HepG2 (cell line): ENCODE data around the gene GFPT1. TPM values are rescaled to one million over a fixed set of nuclear protein-coding genes. Genes with fewer than 3 reads are reported as not detected.

Experiments used
- ETV5 ChIP-seq: IDR thresholded peaks from 2 replicates; pipeline ENCODE4 v1.6.1; 2018; ENCODE audit warnings: missing biosample characterization, missing genetic modification reagents, inconsistent platforms, borderline replicate concordance
- FOXA3 ChIP-seq: IDR thresholded peaks from 2 replicates; pipeline ENCODE4 v1.6.1; 2016; ENCODE audit warnings: missing genetic modification reagents, missing compliant biosample characterization
- NFYC ChIP-seq: IDR thresholded peaks from 2 replicates; pipeline ENCODE4 v1.6.1; 2016; ENCODE audit warnings: missing genetic modification reagents, missing compliant biosample characterization
- NKX3-1 ChIP-seq: sonication (generic); formaldehyde crosslinking; IDR thresholded peaks from 2 replicates; pipeline ENCODE4 v1.5.0; 2020; ENCODE audit warnings: missing genetic modification reagents
- POLR2A ChIP-seq, 2 experiments: IDR thresholded peaks; 2 replicates each; pipeline ENCODE4 v1.6.1; 2011; ENCODE audit warnings: low read depth in 2 of 2, low read length in 2 of 2, mild to moderate bottlenecking in 1 of 2, moderate library complexity in 1 of 2; ENCODE audit not compliant: insufficient read depth in 1 of 2
- REPIN1 ChIP-seq: sonication (generic); formaldehyde crosslinking; IDR thresholded peaks from 2 replicates; pipeline ENCODE4 v1.8.0; 2022; ENCODE audit warnings: missing genetic modification reagents, low read depth, mild to moderate bottlenecking, borderline replicate concordance
- RNF2 ChIP-seq: fragments of 450-650 bp; conservative IDR thresholded peaks from 2 replicates; pipeline ENCODE4 v1.6.1; 2016; ENCODE audit warnings: low read depth
- RXRB ChIP-seq: IDR thresholded peaks from 2 replicates; pipeline ENCODE4 v1.6.1; 2016; ENCODE audit warnings: borderline replicate concordance, missing genetic modification reagents, missing compliant biosample characterization
- ZBTB1 ChIP-seq: sonication (generic); formaldehyde crosslinking; IDR thresholded peaks from 2 replicates; pipeline ENCODE4 v1.4.0; 2020; ENCODE audit warnings: missing genetic modification reagents, borderline replicate concordance
- ZBTB3 ChIP-seq: sonication (generic); formaldehyde crosslinking; IDR thresholded peaks from 2 replicates; pipeline ENCODE4 v1.4.0; 2020; ENCODE audit warnings: low read depth, mild to moderate bottlenecking, moderate library complexity, missing genetic modification reagents, borderline replicate concordance
- ZFP41 ChIP-seq: sonication (generic); formaldehyde crosslinking; IDR thresholded peaks from 2 replicates; pipeline ENCODE4 v1.4.0; 2020; ENCODE audit warnings: mild to moderate bottlenecking, missing genetic modification reagents, borderline replicate concordance
- ZFX ChIP-seq: sonication (generic); formaldehyde crosslinking; IDR thresholded peaks from 2 replicates; pipeline ENCODE4 v1.4.0; 2020; ENCODE audit warnings: mild to moderate bottlenecking, low read depth, missing genetic modification reagents, moderate library complexity
- ZNF253 ChIP-seq: sonication (generic); formaldehyde crosslinking; IDR thresholded peaks from 2 replicates; pipeline ENCODE4 v1.8.0; 2022; ENCODE audit warnings: mild to moderate bottlenecking, missing genetic modification reagents, borderline replicate concordance
- ZNF550 ChIP-seq: sonication (generic); formaldehyde crosslinking; IDR thresholded peaks from 2 replicates; pipeline ENCODE4 v1.4.0; 2020; ENCODE audit warnings: mild to moderate bottlenecking, missing genetic modification reagents, borderline replicate concordance
- ZNF564 ChIP-seq: sonication (generic); formaldehyde crosslinking; IDR thresholded peaks from 2 replicates; pipeline ENCODE4 v1.8.1; 2023; ENCODE audit warnings: mild to moderate bottlenecking, missing genetic modification reagents
- polyA plus RNA-seq, 8 experiments: library from polyadenylated mRNA; depleted of rRNA in 3 of 8; stranded (reverse) in 7 of 8; unstranded in 1 of 8; fragments of >200 nt; fragmentation: Illumina TruSeq in 4 of 8; extraction: Trizol in 4 of 8; gene quantifications; 2 replicates each; pipeline versions ENCODE4 v1.2.1 to v1.2.3, GENCODE V29; 2011 to 2016; ENCODE audit warnings: low read depth in 4 of 8, missing spikeins in 1 of 8, mixed read lengths in 1 of 8; ENCODE audit not compliant: insufficient read depth in 1 of 8
- total RNA-seq, 5 experiments: library from RNA; depleted of rRNA; stranded (reverse); fragments of >200 nt; fragmentation: Illumina TruSeq; extraction: Trizol; gene quantifications; 2 replicates each; pipeline ENCODE4 v1.2.3, GENCODE V29; 2016; ENCODE audit warnings: low read depth in 1 of 5
- TF ChIP-seq, protein P1 (sequence below): sonication (generic); formaldehyde crosslinking; IDR thresholded peaks from 2 replicates; pipeline ENCODE4 v1.4.0; 2020; ENCODE audit warnings: missing genetic modification reagents, low read depth, mild to moderate bottlenecking, borderline replicate concordance
- TF ChIP-seq, protein P2 (sequence below): sonication (generic); formaldehyde crosslinking; conservative IDR thresholded peaks from 2 replicates; pipeline ENCODE4 v1.5.0; 2020; ENCODE audit warnings: missing genetic modification reagents
- TF ChIP-seq, protein P3 (sequence below): sonication (generic); formaldehyde crosslinking; IDR thresholded peaks from one replicate; pipeline ENCODE4 v1.5.1; 2020; ENCODE audit warnings: mild to moderate bottlenecking, missing genetic modification reagents; ENCODE audit errors: not compliant biosample characterization

GFPT1 gene
- total and polyA plus RNA-seq, 2 of the 13 experiments (the other 11 are each of a cell fraction or from before 2014, with no cell fraction given): 24.0 to 84.9 TPM

DNA sequence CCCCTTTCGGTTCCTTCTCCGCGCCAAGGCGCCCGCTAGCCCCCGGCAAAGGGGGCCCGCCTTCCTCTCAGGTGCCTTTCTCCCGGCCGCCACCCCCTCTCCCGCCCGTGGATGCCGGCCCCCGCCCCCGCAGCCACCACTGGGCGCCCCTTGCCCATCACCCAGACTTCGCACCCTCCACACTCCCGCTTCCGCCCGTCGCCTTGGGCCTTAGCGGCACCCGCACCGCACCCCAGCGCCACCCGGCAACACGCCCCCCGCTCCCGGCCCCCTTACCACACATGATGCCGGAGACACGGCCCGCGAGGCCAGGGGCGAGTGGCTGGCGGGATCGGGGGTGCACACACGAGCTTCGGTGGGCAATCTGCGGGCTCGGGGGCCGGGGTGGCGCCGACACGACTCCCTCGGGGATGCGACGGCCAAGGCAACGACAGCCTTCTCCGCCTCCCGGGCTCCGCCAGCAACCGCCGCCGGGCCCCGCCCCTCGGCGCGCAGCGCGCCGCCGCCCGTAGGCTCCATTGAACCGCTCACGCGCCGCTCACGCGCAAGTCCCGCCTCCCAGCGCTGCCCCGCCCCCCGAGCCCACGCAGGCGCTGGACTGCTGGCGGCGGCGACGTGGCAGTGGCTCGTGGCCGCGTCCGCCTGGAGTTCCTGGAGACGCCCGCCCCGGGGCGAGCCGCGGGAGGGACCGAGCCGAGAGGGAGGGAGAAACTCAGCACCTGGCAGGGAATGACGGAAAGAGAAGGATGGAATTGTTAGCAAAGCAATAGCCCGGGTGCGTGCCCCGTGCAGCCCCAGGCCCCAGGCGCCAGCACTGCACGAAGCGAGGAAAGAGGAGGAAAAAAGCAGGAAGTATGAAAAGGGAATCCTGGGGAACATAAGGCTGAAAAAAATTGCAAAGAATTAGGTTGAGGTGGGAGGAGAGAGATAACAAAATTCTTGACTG is at the start of gene GFPT1 (continued):
- TF ChIP-seq, protein P1, sequence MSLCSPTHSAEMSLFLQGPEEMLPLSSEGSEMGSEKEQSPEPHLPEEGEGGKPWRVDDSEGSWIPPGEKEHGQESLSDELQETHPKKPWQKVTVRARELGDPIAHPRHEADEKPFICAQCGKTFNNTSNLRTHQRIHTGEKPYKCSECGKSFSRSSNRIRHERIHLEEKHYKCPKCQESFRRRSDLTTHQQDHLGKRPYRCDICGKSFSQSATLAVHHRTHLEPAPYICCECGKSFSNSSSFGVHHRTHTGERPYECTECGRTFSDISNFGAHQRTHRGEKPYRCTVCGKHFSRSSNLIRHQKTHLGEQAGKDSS (CRISPR knock-in tag): peak; percentile 91; the same call in 1 of the 2 replicates
- peak; percentile 25; the same call in 1 of the 2 replicates for TF ChIP-seq ZNF253
- TF ChIP-seq RXRB: peak; percentile 48; the same call in 1 of the 2 replicates
- TF ChIP-seq REPIN1 (CRISPR knock-in tag): peak; percentile 92
- TF ChIP-seq ETV5 (CRISPR knock-in tag): peak; percentile 70; the same call in 1 of the 2 replicates
- TF ChIP-seq NKX3-1 (CRISPR knock-in tag): no peak; the same call in 1 of the 2 replicates
- TF ChIP-seq, protein P2, sequence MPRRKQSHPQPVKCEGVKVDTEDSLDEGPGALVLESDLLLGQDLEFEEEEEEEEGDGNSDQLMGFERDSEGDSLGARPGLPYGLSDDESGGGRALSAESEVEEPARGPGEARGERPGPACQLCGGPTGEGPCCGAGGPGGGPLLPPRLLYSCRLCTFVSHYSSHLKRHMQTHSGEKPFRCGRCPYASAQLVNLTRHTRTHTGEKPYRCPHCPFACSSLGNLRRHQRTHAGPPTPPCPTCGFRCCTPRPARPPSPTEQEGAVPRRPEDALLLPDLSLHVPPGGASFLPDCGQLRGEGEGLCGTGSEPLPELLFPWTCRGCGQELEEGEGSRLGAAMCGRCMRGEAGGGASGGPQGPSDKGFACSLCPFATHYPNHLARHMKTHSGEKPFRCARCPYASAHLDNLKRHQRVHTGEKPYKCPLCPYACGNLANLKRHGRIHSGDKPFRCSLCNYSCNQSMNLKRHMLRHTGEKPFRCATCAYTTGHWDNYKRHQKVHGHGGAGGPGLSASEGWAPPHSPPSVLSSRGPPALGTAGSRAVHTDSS (CRISPR knock-in tag): 0 out of 2 replicates have a peak, but pooled peaks have one; percentile 26
- peak; percentile 93 for TF ChIP-seq ZBTB3 (CRISPR knock-in tag)
- TF ChIP-seq NFYC (CRISPR knock-in tag): peak; percentile 79
- peak; percentile 37; the same call in 1 of the 2 replicates for TF ChIP-seq FOXA3 (CRISPR knock-in tag)
- TF ChIP-seq ZBTB1 (CRISPR knock-in tag): peak; percentile 58; the same call in 1 of the 2 replicates
- TF ChIP-seq RNF2: peak; percentile 66
- peak; percentile 84 to 98 for TF ChIP-seq POLR2A (IDR thresholded peaks at IDR 0.05; ENCODE audit: insufficient read depth in 1 of 2, low read depth in 2 of 2, low read length in 2 of 2)
- TF ChIP-seq ZFP41 (CRISPR knock-in tag): peak; percentile 57; the same call in 1 of the 2 replicates
- TF ChIP-seq ZNF550 (CRISPR knock-in tag): no peak
- TF ChIP-seq ZNF564 (CRISPR knock-in tag): peak; percentile 90; the same call in 1 of the 2 replicates
- TF ChIP-seq ZFX: peak; percentile 97
- TF ChIP-seq, protein P3, sequence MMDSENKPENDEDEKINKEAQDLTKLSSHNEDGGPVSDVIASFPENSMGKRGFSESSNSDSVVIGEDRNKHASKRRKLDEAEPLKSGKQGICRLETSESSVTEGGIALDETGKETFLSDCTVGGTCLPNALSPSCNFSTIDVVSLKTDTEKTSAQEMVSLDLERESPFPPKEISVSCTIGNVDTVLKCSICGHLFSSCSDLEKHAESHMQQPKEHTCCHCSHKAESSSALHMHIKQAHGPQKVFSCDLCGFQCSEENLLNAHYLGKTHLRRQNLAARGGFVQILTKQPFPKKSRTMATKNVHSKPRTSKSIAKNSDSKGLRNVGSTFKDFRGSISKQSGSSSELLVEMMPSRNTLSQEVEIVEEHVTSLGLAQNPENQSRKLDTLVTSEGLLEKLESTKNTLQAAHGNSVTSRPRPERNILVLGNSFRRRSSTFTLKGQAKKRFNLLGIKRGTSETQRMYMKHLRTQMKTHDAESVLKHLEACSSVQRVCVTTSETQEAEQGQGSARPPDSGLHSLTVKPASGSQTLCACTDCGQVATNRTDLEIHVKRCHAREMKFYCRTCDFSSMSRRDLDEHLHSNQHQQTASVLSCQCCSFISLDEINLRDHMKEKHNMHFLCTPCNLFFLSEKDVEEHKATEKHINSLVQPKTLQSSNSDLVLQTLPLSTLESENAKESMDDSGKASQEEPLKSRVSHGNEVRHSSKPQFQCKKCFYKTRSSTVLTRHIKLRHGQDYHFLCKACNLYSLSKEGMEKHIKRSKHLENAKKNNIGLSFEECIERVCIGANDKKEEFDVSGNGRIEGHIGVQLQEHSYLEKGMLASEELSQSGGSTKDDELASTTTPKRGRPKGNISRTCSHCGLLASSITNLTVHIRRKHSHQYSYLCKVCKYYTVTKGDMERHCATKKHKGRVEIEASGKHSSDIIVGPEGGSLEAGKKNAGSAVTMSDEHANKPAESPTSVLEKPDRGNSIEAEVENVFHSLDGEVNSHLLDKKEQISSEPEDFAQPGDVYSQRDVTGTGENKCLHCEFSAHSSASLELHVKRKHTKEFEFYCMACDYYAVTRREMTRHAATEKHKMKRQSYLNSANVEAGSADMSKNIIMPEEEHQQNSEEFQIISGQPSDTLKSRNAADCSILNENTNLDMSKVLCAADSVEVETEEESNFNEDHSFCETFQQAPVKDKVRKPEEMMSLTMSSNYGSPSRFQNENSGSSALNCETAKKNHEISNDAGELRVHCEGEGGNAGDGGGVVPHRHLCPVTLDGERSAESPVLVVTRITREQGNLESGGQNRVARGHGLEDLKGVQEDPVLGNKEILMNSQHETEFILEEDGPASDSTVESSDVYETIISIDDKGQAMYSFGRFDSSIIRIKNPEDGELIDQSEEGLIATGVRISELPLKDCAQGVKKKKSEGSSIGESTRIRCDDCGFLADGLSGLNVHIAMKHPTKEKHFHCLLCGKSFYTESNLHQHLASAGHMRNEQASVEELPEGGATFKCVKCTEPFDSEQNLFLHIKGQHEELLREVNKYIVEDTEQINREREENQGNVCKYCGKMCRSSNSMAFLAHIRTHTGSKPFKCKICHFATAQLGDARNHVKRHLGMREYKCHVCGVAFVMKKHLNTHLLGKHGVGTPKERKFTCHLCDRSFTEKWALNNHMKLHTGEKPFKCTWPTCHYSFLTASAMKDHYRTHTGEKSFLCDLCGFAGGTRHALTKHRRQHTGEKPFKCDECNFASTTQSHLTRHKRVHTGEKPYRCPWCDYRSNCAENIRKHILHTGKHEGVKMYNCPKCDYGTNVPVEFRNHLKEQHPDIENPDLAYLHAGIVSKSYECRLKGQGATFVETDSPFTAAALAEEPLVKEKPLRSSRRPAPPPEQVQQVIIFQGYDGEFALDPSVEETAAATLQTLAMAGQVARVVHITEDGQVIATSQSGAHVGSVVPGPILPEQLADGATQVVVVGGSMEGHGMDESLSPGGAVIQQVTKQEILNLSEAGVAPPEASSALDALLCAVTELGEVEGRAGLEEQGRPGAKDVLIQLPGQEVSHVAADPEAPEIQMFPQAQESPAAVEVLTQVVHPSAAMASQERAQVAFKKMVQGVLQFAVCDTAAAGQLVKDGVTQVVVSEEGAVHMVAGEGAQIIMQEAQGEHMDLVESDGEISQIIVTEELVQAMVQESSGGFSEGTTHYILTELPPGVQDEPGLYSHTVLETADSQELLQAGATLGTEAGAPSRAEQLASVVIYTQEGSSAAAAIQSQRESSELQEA (CRISPR knock-in tag): peak; percentile 92
